H1 (cell line): Measurements from ENCODE around the gene MBNL1. TPM values are rescaled to one million over a fixed set of nuclear protein-coding genes. Genes with fewer than 3 reads are reported as not detected.

ENCODE experiments used
- CTCF ChIA-PET: fragments of 300-600 bp; sonication (Branson Sonifier 250); formaldehyde crosslinking; loops from one replicate; lab custom pipeline; 2021; ENCODE audit not compliant: partially characterized antibody; lab: Charles Lee
- POLR2A ChIA-PET: fragments of 300-600 bp; sonication (Branson Sonifier 250); formaldehyde crosslinking; loops from one replicate; lab custom pipeline; 2021; ENCODE audit warnings: inconsistent platforms; ENCODE audit not compliant: partially characterized antibody; lab: Charles Lee
- DNase-seq, 2 experiments: peaks; one replicate each; pipeline versions ENCODE4 v3.0.0 to v3.0.0-alpha.2; 2010 to 2022; ENCODE audit warnings: low spot score in 2 of 2, low read depth in 1 of 2, mixed read lengths in 1 of 2
- FAIRE-seq: peaks from 2 replicates; lab custom pipeline; 2011; peaks lifted over from hg19 to GRCh38; lab: Jason Lieb, UNC
- H2AFZ ChIP-seq: 2 replicates; pipeline ENCODE4 v1.8.1; 2012; ENCODE audit warnings: low read length, inconsistent platforms
- H2AK5ac ChIP-seq: 2 replicates; pipeline ENCODE4 v1.6.1; 2013; ENCODE audit warnings: low read depth, low read length
- H2BK120ac ChIP-seq: replicated peaks from 2 replicates; pipeline ENCODE3; 2013; ENCODE audit warnings: low read depth, low read length, inconsistent platforms
- H2BK12ac ChIP-seq: 2 replicates; pipeline ENCODE4 v1.6.1; 2013; ENCODE audit warnings: low read depth, low read length
- H2BK15ac ChIP-seq: 2 replicates; pipeline ENCODE4 v1.6.1; 2013; ENCODE audit warnings: low read length
- H2BK20ac ChIP-seq: 2 replicates; pipeline ENCODE4 v1.6.1; 2013; ENCODE audit warnings: low read length
- H2BK5ac ChIP-seq: 2 replicates; pipeline ENCODE4 v1.6.1; 2013; ENCODE audit warnings: low read depth, low read length
- H3K14ac ChIP-seq: 2 replicates; pipeline ENCODE4 v1.6.1; 2013; ENCODE audit warnings: inconsistent platforms; ENCODE audit not compliant: insufficient read length
- H3K18ac ChIP-seq: 2 replicates; pipeline ENCODE4 v1.6.1; 2013; ENCODE audit warnings: low read length; ENCODE audit errors: extremely low read depth
- H3K23ac ChIP-seq: 2 replicates; pipeline ENCODE4 v1.6.1; 2013; ENCODE audit warnings: inconsistent platforms; ENCODE audit not compliant: insufficient read length
- H3K23me2 ChIP-seq: 2 replicates; pipeline ENCODE4 v1.6.1; 2013; ENCODE audit warnings: low read depth, low read length
- H3K27ac ChIP-seq: 2 replicates; pipeline ENCODE4 v1.6.1; 2011; ENCODE audit warnings: low read depth, low read length, inconsistent platforms
- H3K27me3 ChIP-seq, 4 experiments: replicated peaks in 1 of 4; 1 replicate in 1 of 4; 2 replicates in 3 of 4; pipeline versions ENCODE4 v1.6.1 to v1.8.1; 2011 to 2013; ENCODE audit warnings: low read length in 3 of 4, mild to moderate bottlenecking in 3 of 4, inconsistent platforms in 2 of 4, mixed read lengths in 2 of 4, moderate library complexity in 1 of 4; ENCODE audit not compliant: control insufficient read depth in 3 of 4, insufficient read depth in 3 of 4; ENCODE audit errors: extremely low read depth in 1 of 4
- H3K36me3 ChIP-seq, 4 experiments: 2 replicates each; pipeline versions ENCODE4 v1.6.1 to v1.8.1; 2011 to 2013; ENCODE audit warnings: mild to moderate bottlenecking in 4 of 4, low read length in 3 of 4, moderate library complexity in 2 of 4, control low read depth in 1 of 4, inconsistent platforms in 1 of 4; ENCODE audit not compliant: insufficient read depth in 4 of 4, control insufficient read depth in 2 of 4
- H3K4ac ChIP-seq: replicated peaks from 2 replicates; pipeline ENCODE3; 2013; ENCODE audit warnings: low read length, low read depth, mixed read lengths, inconsistent platforms; ENCODE audit not compliant: insufficient read length
- H3K4me1 ChIP-seq, 4 experiments: replicated peaks in 1 of 4; 1 replicate in 1 of 4; 2 replicates in 3 of 4; pipeline versions ENCODE4 v1.6.1 to v1.8.1; 2011 to 2013; ENCODE audit warnings: low read length in 3 of 4, inconsistent platforms in 2 of 4, mixed read lengths in 1 of 4; ENCODE audit not compliant: insufficient read depth in 4 of 4, control insufficient read depth in 3 of 4
- H3K4me2 ChIP-seq, 2 experiments: 2 replicates each; pipeline versions ENCODE4 v1.6.1 to v1.8.1; 2011 to 2013; ENCODE audit warnings: low read depth in 2 of 2, low read length in 2 of 2, control low read depth in 1 of 2, inconsistent platforms in 1 of 2, mild to moderate bottlenecking in 1 of 2; ENCODE audit not compliant: insufficient read depth in 1 of 2
- H3K4me3 ChIP-seq, 4 experiments: fragments of 200-600, 300-600 bp in 1 of 4; sonication (generic), shearing (Covaris generic), sonication (Bioruptor Twin) in 1 of 4; 2 replicates each; pipeline versions ENCODE4 v1.5.1 to v1.8.1; 2011 to 2016; ENCODE audit warnings: low read length in 4 of 4, low read depth in 3 of 4, control low read depth in 2 of 4, inconsistent platforms in 2 of 4, mild to moderate bottlenecking in 2 of 4, mixed read lengths in 1 of 4, moderate library complexity in 1 of 4; ENCODE audit not compliant: insufficient read depth in 2 of 4; ENCODE audit errors: extremely low read depth in 1 of 4
- H3K56ac ChIP-seq: replicated peaks from 2 replicates; pipeline ENCODE3; 2013; ENCODE audit warnings: low read depth, mild to moderate bottlenecking, mixed read lengths, low read length, inconsistent platforms; ENCODE audit not compliant: insufficient read length
- H3K79me1 ChIP-seq: 2 replicates; pipeline ENCODE4 v1.6.1; 2013; ENCODE audit warnings: low read depth, low read length, control low read depth
- H3K79me2 ChIP-seq, 2 experiments: 2 replicates each; pipeline versions ENCODE4 v1.6.1 to v1.8.1; 2012 to 2013; ENCODE audit warnings: low read length in 2 of 2, mild to moderate bottlenecking in 2 of 2, inconsistent platforms in 1 of 2; ENCODE audit not compliant: insufficient read depth in 2 of 2, control insufficient read depth in 1 of 2
- H3K9ac ChIP-seq, 4 experiments: replicated peaks in 1 of 4; 1 replicate in 1 of 4; 2 replicates in 3 of 4; pipeline versions ENCODE4 v1.6.1 to v1.8.1; 2011 to 2013; ENCODE audit warnings: low read depth in 3 of 4, low read length in 3 of 4, control low read depth in 2 of 4, mild to moderate bottlenecking in 2 of 4, moderate library complexity in 2 of 4, inconsistent platforms in 1 of 4; ENCODE audit errors: extremely low read depth in 1 of 4
- H3K9me3 ChIP-seq, 2 experiments: 2 replicates each; pipeline versions ENCODE4 v1.6.1 to v1.8.1; 2012 to 2013; ENCODE audit warnings: mild to moderate bottlenecking in 2 of 2, moderate library complexity in 2 of 2, control low read depth in 1 of 2, inconsistent platforms in 1 of 2, low read depth in 1 of 2, low read length in 1 of 2, mixed read lengths in 1 of 2; ENCODE audit not compliant: insufficient read depth in 2 of 2
- H4K20me1 ChIP-seq, 2 experiments: replicated peaks in 1 of 2; 2 replicates each; pipeline versions ENCODE3 to v1.8.1; 2011 to 2013; ENCODE audit warnings: inconsistent platforms in 2 of 2, low read length in 2 of 2, mild to moderate bottlenecking in 1 of 2; ENCODE audit not compliant: insufficient read depth in 2 of 2, control insufficient read depth in 1 of 2
- H4K5ac ChIP-seq: 2 replicates; pipeline ENCODE4 v1.6.1; 2013; ENCODE audit warnings: low read length, low read depth, mixed read lengths, inconsistent platforms; ENCODE audit not compliant: insufficient read length
- H4K8ac ChIP-seq: 2 replicates; pipeline ENCODE4 v1.8.0; 2013; ENCODE audit warnings: mild to moderate bottlenecking, moderate library complexity, low read length, inconsistent platforms; ENCODE audit not compliant: insufficient read depth; ENCODE audit errors: extremely low read depth
- H4K91ac ChIP-seq: replicated peaks from 2 replicates; pipeline ENCODE3; 2013; ENCODE audit warnings: low read length, mixed read lengths, inconsistent platforms; ENCODE audit not compliant: insufficient read length
- CTCF ChIP-seq, 3 experiments: IDR thresholded peaks; 1 replicate in 2 of 3; 2 replicates in 1 of 3; pipeline versions ENCODE4 v1.5.1 to v1.6.1; 2011; ENCODE audit warnings: low read length in 3 of 3, mild to moderate bottlenecking in 3 of 3, inconsistent platforms in 2 of 3, low read depth in 1 of 3, moderate library complexity in 1 of 3; ENCODE audit not compliant: insufficient read depth in 1 of 3; ENCODE audit errors: control extremely low read depth in 1 of 3
- EGR1 ChIP-seq: IDR thresholded peaks from 2 replicates; pipeline ENCODE4 v1.6.1; 2011; ENCODE audit warnings: low read depth, low read length, borderline replicate concordance
- RXRA ChIP-seq: IDR thresholded peaks from 2 replicates; pipeline ENCODE4 v1.6.1; 2011; ENCODE audit warnings: low read depth, mild to moderate bottlenecking, low read length, moderate library complexity; ENCODE audit not compliant: insufficient read depth
- ZNF274 ChIP-seq: IDR thresholded peaks from 2 replicates; pipeline ENCODE4 v1.7.0; 2012; ENCODE audit warnings: low read length, borderline replicate concordance; ENCODE audit errors: extremely low read depth
- polyA plus RNA-seq, 7 experiments: library from polyadenylated mRNA; depleted of rRNA in 3 of 7; stranded (reverse) in 5 of 7; unstranded in 2 of 7; fragments of >200 nt in 5 of 7; fragments of 200-250 nt in 2 of 7; gene quantifications; 1 replicate in 5 of 7; 2 replicates in 1 of 7; 4 replicates in 1 of 7; pipeline versions ENCODE4 v1.2.1 to v1.2.3, GENCODE V29; 2011 to 2013; ENCODE audit warnings: missing spikeins in 2 of 7, mixed read lengths in 2 of 7
- total RNA-seq: library from RNA; stranded (reverse); fragmentation: NEBNext Ultra II Directional; extraction: Animal tissue kit (Norgen Biotek cat#: 25700); gene quantifications from 2 replicates; pipeline ENCODE4 v1.2.1, GENCODE V29; 2021

MBNL1 gene
- total and polyA plus RNA-seq, 2 of the 8 experiments (the other 6 are each of a cell fraction or from before 2014, with no cell fraction given), result 5.0 to 16.4 TPM

GRCh38 chr3:152398495-152398894 lies 129.8 kb downstream of the MBNL1 start:
- POLR2A ChIA-PET, result no interaction called here
- Histone ChIP-seq H2AK5ac (no peak overlapping the region), H3K56ac (no peak overlapping the region), H2BK20ac (no peak overlapping the region), H4K91ac (no peak overlapping the region), H3K9me3 (no peaks in the 10 kb centered on the region), H2BK15ac (no peak overlapping the region), H3K18ac (no peak overlapping the region), H3K36me3 (no peaks in the 10 kb centered on the region), H3K79me2 (peaks cover 0 to 24% of the 10 kb centered on the region in 2 experiments; a peak in 2 of 4 replicates), H2BK12ac (no peak overlapping the region), H4K5ac (no peak overlapping the region), H4K8ac (no peak overlapping the region), H3K23ac (no peak overlapping the region), H3K14ac (no peak overlapping the region), H2AFZ (no peak overlapping the region), H3K27me3 (no peaks in the 10 kb centered on the region), H3K9ac (no peak overlapping the region), H2BK5ac (no peak overlapping the region), H3K79me1 (peaks cover 2% of the 10 kb centered on the region; the same call in 1 of the 2 replicates), H2BK120ac (no peak overlapping the region), H3K4ac (no peak overlapping the region), H3K23me2 (no peaks in the 10 kb centered on the region), H4K20me1 (no peaks in the 10 kb centered on the region), H3K27ac (no peak overlapping the region), H3K4me1 (peaks cover 0 to 5% (median 2%) of the 10 kb centered on the region in 4 experiments; a peak in 3 of 7 replicates), H3K4me3 (no peak overlapping the region), H3K4me2 (no peak overlapping the region)
- no peak for TF ChIP-seq RXRA
- no peak for TF ChIP-seq EGR1
- no peak for TF ChIP-seq ZNF274
- no peak for TF ChIP-seq CTCF (IDR thresholded peaks at IDR 0.05; ENCODE audit: control extremely low read depth in 1 of 3, insufficient read depth in 1 of 3, low read depth in 1 of 3, low read length in 3 of 3)
- FAIRE-seq, result no peak
- DNase-seq, result no peak
- CTCF ChIA-PET, result no interaction called here
